K562 (cell line): ENCODE measurements around the gene TESK1. TPM values are rescaled to one million over a fixed set of nuclear protein-coding genes. Genes with fewer than 3 reads are reported as not detected.

Source experiments
- E2F8 ChIP-seq: fragments of 450-650 bp; IDR thresholded peaks from 2 replicates; pipeline ENCODE4 v1.7.1; 2018; ENCODE audit warnings: mild to moderate bottlenecking, low read depth; ENCODE audit not compliant: partially characterized antibody
- HMGN3 ChIP-seq: IDR thresholded peaks from 2 replicates; pipeline ENCODE4 v1.6.1; 2011; ENCODE audit warnings: borderline replicate concordance, low read depth, mild to moderate bottlenecking, mixed read lengths, low read length; ENCODE audit not compliant: insufficient read length; ENCODE audit errors: extremely low read depth
- NKRF ChIP-seq: fragments of 450-650 bp; IDR thresholded peaks from 2 replicates; pipeline ENCODE4 v1.6.1; 2016; ENCODE audit warnings: borderline replicate concordance
- POLR2AphosphoS5 ChIP-seq: IDR thresholded peaks from 2 replicates; pipeline ENCODE4 v1.6.1; 2011; ENCODE audit warnings: mild to moderate bottlenecking, low read depth, low read length, moderate library complexity; ENCODE audit not compliant: control insufficient read depth, insufficient read depth
- SNRNP70 ChIP-seq: fragments of 200-400 bp; formaldehyde crosslinking; optimal IDR thresholded peaks from 2 replicates; pipeline ENCODE3; 2017; ENCODE audit warnings: low read depth, low read length
- TAF9B ChIP-seq: fragments of 450-650 bp; IDR thresholded peaks from 2 replicates; pipeline ENCODE4 v1.6.1; 2018; ENCODE audit warnings: mild to moderate bottlenecking; ENCODE audit not compliant: partially characterized antibody
- ZBTB34 ChIP-seq: fragments of 250-450 bp; sonication (Bioruptor Pico); IDR thresholded peaks from 2 replicates; pipeline ENCODE4 v1.8.0; 2021; ENCODE audit warnings: mild to moderate bottlenecking, moderate library complexity
- ZNF318 ChIP-seq, 2 experiments: fragments of 450-650 bp; IDR thresholded peaks; 2 replicates each; pipeline ENCODE4 v1.6.1; 2016; ENCODE audit warnings: mild to moderate bottlenecking in 2 of 2, borderline replicate concordance in 1 of 2, low read depth in 1 of 2, moderate library complexity in 1 of 2
- ZNF444 ChIP-seq: fragments of 250-450 bp; sonication (Bioruptor Pico); IDR thresholded peaks from 2 replicates; pipeline ENCODE4 v1.4.0; 2020; ENCODE audit warnings: mild to moderate bottlenecking, moderate library complexity
- polyA plus RNA-seq, 8 experiments: library from polyadenylated mRNA; depleted of rRNA in 4 of 8; stranded (reverse) in 5 of 8; unstranded in 3 of 8; fragments of >200 nt; fragmentation: Nextera tagmentation in 2 of 8; fragmentation: Illumina TruSeq in 1 of 8; extraction: Ambion mirVana in 2 of 8; extraction: Trizol in 1 of 8; gene quantifications; 2 replicates each; pipeline versions ENCODE4 v1.2.1 to v1.2.3, GENCODE V29; 2011 to 2014; ENCODE audit warnings: inconsistent platforms in 1 of 8, missing spikeins in 1 of 8
- total RNA-seq, 7 experiments: library from RNA; depleted of rRNA in 6 of 7; stranded (reverse); fragments of >200 nt in 6 of 7; fragmentation: Illumina TruSeq in 2 of 7; extraction: Trizol in 2 of 7; gene quantifications; 2 replicates each; pipeline versions ENCODE4 v1.2.1 to v1.2.3, GENCODE V29; 2011 to 2021; ENCODE audit warnings: low replicate concordance in 1 of 7

TESK1 gene
- total and polyA plus RNA-seq, 9 of the 15 experiments (the other 6 are each of a cell fraction or from before 2014, with no cell fraction given) = 0.07 to 10.4 (median 4.1) TPM

- no peak for TF ChIP-seq SNRNP70
- no peak for TF ChIP-seq TAF9B
- TF ChIP-seq NKRF = peak; percentile 35; the same call in 1 of the 2 replicates
- peak; percentile 38 for TF ChIP-seq HMGN3
- no peak for TF ChIP-seq E2F8
- TF ChIP-seq POLR2AphosphoS5 = 0 out of 2 replicates have a peak, but pooled peaks have one; percentile 40
- no peak for TF ChIP-seq ZNF444
- no peak for TF ChIP-seq ZNF318 (IDR thresholded peaks at IDR 0.05; ENCODE audit: borderline replicate concordance in 1 of 2, low read depth in 1 of 2)
- no peak for TF ChIP-seq ZBTB34 (CRISPR knock-in tag)
Measured at GRCh38 chr9:35658137-35658967, 53.3 kb downstream of the TESK1 start, which contains the start of gene CCDC107 (continued).
